Transverse colon (tissue), 4 donors: Measurements from ENCODE around the gene SEMA5B. TPM values are rescaled to one million over a fixed set of nuclear protein-coding genes. Genes with fewer than 3 reads are reported as not detected.

Source experiments
- DNase-seq: peaks from one replicate; pipeline ENCODE4 v3.0.0-alpha.2; 2019
- H3K27ac ChIP-seq, 4 donors: fragments of 200-600 bp; sonication (generic); 2 replicates each; pipeline ENCODE4 v1.5.1; 2016 to 2018; ENCODE audit warnings: inconsistent platforms in 4 of 4
- H3K27me3 ChIP-seq: fragments of 200-600 bp; sonication (generic); 2 replicates; pipeline ENCODE4 v1.5.1; 2017; ENCODE audit warnings: inconsistent platforms
- H3K36me3 ChIP-seq, 4 donors: fragments of 200-600 bp; sonication (generic); 2 replicates each; pipeline ENCODE4 v1.5.1; 2017 to 2019; ENCODE audit warnings: inconsistent platforms in 4 of 4
- H3K4me1 ChIP-seq, 4 donors: fragments of 200-600 bp; sonication (generic); 2 replicates each; pipeline ENCODE4 v1.5.1; 2017 to 2020; ENCODE audit warnings: inconsistent platforms in 4 of 4
- H3K4me3 ChIP-seq, 4 donors: fragments of 200-600 bp; sonication (generic); 1 replicate in 1 of 4; 2 replicates in 3 of 4; pipeline versions ENCODE4 v1.5.1 to v1.6.1; 2017 to 2019; ENCODE audit warnings: inconsistent platforms in 4 of 4
- H3K9me3 ChIP-seq, 2 donors: fragments of 200-600 bp; sonication (generic); 2 replicates each; pipeline ENCODE4 v1.5.1; 2017 to 2019; ENCODE audit warnings: inconsistent platforms in 2 of 2
- EP300 ChIP-seq: sonication (generic); formaldehyde crosslinking; IDR thresholded peaks from one replicate; pipeline ENCODE4 v1.6.1; 2017; ENCODE audit warnings: antibody characterized with exemption, low read depth
- POLR2A ChIP-seq: fragments of 450-650 bp; IDR thresholded peaks from one replicate; pipeline ENCODE4 v1.6.1; 2016; ENCODE audit warnings: antibody characterized with exemption, mild to moderate bottlenecking, moderate library complexity
- POLR2AphosphoS5 ChIP-seq, 3 donors: sonication (generic); formaldehyde crosslinking; IDR thresholded peaks; one replicate each; pipeline ENCODE4 v1.6.1; 2016; ENCODE audit warnings: antibody characterized with exemption in 3 of 3
- WGBS, 2 donors: methylation state at CpG; one replicate each; pipeline ENCODE4 v1.1.5; 2018; ENCODE audit warnings: low coverage in 1 of 2; 5-methylcytosine and 5-hydroxymethylcytosine counted together
- in situ Hi-C, 4 donors: fragments of 200-750 bp; cut with MboI; loops; one replicate each; pipeline versions ENCODE4 v1.15.0 to v1.15.1; 2017; ENCODE audit warnings: low sequenced_read_pairs in 3 of 4, low pct_ligation_motif_present in 1 of 4, low pct_unique_long_range_greater_than_20kb in 1 of 4
- intact Hi-C: fragments of 100-400 bp; cut with DNase I; formaldehyde crosslinking; loops from one replicate; pipeline ENCODE4 v1.15.1; 2023; ENCODE audit warnings: low total_unique reads
- total RNA-seq, 4 donors: library from RNA; depleted of rRNA; stranded (reverse); fragments of >200 nt; gene quantifications; one replicate each; pipeline ENCODE4 v1.1.0, GENCODE V29; 2016
- TF ChIP-seq, protein P1 (sequence below), 5 experiments: fragments of 200-600 bp in 3 of 5; fragments of 450-650 bp in 2 of 5; sonication (generic) in 3 of 5; IDR thresholded peaks; 1 replicate in 2 of 5; 2 replicates in 3 of 5; pipeline ENCODE4 v1.5.1; 2016 to 2017; ENCODE audit warnings: antibody characterized with exemption in 5 of 5, inconsistent platforms in 3 of 5, mild to moderate bottlenecking in 2 of 5, moderate library complexity in 1 of 5

SEMA5B gene
- total RNA-seq, 4 donors from 2014 or later: 0.16 to 1.4 (median 0.27) TPM; not detected in 1

DNA sequence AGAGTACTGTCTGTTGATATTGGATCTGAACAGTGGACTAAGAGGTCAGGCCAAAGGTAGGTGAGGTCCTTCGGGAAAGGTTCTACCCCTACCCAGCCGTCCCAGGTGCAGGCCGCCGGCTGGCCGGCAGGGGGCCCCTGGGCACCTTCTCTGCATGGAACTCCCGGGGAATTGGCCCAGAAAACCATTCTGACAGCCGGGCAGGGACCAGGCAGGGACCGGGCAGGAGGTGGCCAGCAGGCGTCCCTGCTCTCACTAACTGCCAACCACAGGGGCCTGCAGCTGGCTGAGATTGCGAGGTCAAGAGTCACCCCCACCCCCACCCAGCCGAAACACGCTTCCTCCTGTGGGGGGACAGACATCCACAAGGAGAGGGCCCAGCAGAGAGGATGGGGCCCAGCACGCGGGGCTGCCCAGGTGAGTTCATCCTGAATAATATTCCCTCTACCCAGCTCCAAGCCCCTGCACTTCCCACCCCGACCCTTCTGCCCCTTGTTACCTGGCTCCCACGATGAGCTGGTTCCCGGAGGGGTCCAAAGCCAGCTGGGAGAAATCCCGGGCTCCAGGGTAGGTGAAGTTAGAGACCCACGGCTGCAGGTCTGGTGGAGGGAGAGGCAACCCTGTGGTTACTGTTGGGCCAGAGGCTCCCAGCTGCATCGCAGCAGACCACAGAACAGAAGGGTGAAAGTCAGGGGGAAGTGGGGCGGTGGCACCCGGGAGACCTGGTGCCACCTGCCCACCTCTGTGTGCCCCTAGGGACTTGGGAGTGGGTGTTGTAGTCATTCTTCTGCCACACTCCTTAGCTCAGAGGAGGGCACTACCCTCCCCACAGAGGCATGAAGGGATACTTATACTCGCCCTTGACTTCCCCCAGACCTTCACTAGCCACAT is 84.4 kb downstream of the SEMA5B start:
- Histone ChIP-seq H3K36me3 (no peaks in the 10 kb centered on the region), H3K27ac (no peak overlapping the region), H3K4me1 (peaks cover 0 to 5% (median 1%) of the 10 kb centered on the region in 4 donors), H3K9me3 (no peaks in the 10 kb centered on the region), H3K4me3 (no peak overlapping the region), H3K27me3 (no peaks in the 10 kb centered on the region)
- intact Hi-C loops: loop anchor here (10.0 kb wide), 1 partner anchor 82 kb away; the partner anchor contains the start of gene SEMA5B
- TF ChIP-seq, protein P1, sequence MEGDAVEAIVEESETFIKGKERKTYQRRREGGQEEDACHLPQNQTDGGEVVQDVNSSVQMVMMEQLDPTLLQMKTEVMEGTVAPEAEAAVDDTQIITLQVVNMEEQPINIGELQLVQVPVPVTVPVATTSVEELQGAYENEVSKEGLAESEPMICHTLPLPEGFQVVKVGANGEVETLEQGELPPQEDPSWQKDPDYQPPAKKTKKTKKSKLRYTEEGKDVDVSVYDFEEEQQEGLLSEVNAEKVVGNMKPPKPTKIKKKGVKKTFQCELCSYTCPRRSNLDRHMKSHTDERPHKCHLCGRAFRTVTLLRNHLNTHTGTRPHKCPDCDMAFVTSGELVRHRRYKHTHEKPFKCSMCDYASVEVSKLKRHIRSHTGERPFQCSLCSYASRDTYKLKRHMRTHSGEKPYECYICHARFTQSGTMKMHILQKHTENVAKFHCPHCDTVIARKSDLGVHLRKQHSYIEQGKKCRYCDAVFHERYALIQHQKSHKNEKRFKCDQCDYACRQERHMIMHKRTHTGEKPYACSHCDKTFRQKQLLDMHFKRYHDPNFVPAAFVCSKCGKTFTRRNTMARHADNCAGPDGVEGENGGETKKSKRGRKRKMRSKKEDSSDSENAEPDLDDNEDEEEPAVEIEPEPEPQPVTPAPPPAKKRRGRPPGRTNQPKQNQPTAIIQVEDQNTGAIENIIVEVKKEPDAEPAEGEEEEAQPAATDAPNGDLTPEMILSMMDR (IDR thresholded peaks at IDR 0.05): peak; percentile 83 to 91 (median 86)
- no peak for TF ChIP-seq POLR2AphosphoS5 (IDR thresholded peaks at IDR 0.05)
- DNase-seq: peak; percentile 56
- WGBS, 2 donors: 58 to 80% methylated on average over 1 to 21 of the region's 23 CpGs
- in situ Hi-C loops: loop anchor here in 2 of 4 donors (25.0 kb wide), 1 partner anchor 319 kb away; no protein-coding TSS in a partner anchor

DNA sequence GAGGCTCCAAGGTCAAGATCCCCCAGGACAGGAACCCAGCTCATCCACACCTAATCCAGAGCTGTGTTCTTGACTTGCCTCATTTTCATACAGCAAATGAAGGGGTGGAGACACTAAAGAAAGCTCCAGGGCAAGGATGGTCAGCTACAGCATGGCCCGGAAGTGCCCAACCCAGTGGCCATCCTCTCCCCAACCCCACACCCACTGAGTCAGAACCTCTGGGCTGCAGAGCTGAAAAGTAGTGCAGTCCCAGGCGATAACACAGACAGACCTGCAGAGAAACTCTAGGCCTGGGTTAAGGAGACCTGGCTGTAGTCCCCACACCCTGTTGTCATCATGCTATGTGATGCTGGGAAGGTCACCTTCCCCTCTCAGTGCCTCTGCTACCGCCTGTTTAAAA is 85.3 kb downstream of the SEMA5B start:
- H3K36me3 ChIP-seq: no peaks in the 10 kb centered on the region
- no peak overlapping the region for H3K4me3 ChIP-seq
- DNase-seq: no peak
- in situ Hi-C loops (loop anchor here in 2 of 4 donors (25.0 kb wide), 1 partner anchor 320 kb away; no protein-coding TSS in a partner anchor), intact Hi-C loops (loop anchor here (10.0 kb wide), 1 partner anchor 83 kb away; the partner anchor contains the start of gene SEMA5B)
- WGBS, 2 donors: 84% methylated on average over 3 of the region's 3 CpGs; no CpG with 5 or more reads in 1 of the 2 donors
- H3K27me3 ChIP-seq: no peaks in the 10 kb centered on the region
- H3K27ac ChIP-seq: no peak overlapping the region
- no peak for TF ChIP-seq EP300
- no peak for TF ChIP-seq POLR2AphosphoS5 (IDR thresholded peaks at IDR 0.05)
- TF ChIP-seq, protein P1 (IDR thresholded peaks at IDR 0.05): no peak
- no peaks in the 10 kb centered on the region for H3K9me3 ChIP-seq
- H3K4me1 ChIP-seq: peaks cover 0 to 5% (median 1%) of the 10 kb centered on the region in 4 donors

DNA sequence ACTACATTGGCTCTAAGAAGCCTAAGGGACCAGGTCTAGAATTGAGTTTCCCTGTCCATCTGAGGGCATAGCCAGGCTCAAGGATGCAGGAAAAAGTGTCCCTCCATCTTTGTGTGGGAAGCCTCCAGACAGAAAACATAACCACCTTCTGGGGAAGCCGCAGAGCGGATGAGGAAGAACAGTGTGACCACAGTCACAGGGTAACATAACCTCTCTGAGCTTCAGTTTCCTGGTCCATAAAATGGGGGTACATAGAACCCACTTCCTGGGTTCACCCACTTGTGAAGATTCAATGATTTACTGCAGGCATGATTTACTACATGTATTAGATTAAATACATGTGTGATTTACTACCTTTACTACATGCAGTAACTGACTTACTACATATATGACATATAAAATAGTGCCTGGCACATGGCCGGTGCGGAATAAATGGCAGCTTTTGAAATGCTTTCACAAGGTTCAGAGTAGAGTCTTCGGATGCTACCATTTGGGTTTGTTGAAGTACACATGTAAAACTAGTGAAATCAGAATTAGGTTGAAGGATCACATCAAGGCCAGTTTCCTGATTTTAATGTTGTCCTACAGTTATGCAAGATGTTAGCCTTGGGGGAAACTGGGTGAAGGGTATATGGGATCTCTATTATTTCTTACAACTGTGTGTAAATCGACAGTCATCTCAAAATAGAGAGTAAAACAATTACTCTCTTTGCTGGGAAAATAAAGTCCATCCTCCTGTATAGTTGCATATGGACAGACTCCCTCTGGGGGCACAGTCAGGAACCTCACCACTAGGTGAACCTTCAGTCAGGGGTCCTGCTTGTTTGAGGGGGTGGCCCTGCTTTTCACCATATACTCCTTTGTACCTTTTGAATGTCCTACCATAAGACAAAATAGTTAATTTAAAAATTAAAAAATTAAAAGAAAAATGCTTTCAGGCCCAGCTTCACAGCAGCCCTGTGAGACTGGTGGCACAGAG is 86.0 kb downstream of the SEMA5B start:
- TF ChIP-seq, protein P1 (IDR thresholded peaks at IDR 0.05): peak in 2 of 5 experiments; percentile 7 to 20
- TF ChIP-seq POLR2A: no peak
- in situ Hi-C loops (loop anchor here in 2 of 4 donors (25.0 kb wide), 1 partner anchor 321 kb away; no protein-coding TSS in a partner anchor), intact Hi-C loops (loop anchor here (10.0 kb wide), 1 partner anchor 83 kb away; the partner anchor contains the start of gene SEMA5B)
- H3K4me1 ChIP-seq: peaks cover 0 to 5% (median 1%) of the 10 kb centered on the region in 4 donors
- H3K27ac ChIP-seq: no peak overlapping the region
- H3K4me3 ChIP-seq: no peak overlapping the region
- DNase-seq: no peak
- H3K27me3 ChIP-seq: no peaks in the 10 kb centered on the region
- WGBS, 2 donors: 88 to 89% methylated on average over 2 to 6 of the region's 6 CpGs
- H3K9me3 ChIP-seq: no peaks in the 10 kb centered on the region
- H3K36me3 ChIP-seq: no peaks in the 10 kb centered on the region
